Measurements from ENCODE around the gene NKAIN4.

DNA sequence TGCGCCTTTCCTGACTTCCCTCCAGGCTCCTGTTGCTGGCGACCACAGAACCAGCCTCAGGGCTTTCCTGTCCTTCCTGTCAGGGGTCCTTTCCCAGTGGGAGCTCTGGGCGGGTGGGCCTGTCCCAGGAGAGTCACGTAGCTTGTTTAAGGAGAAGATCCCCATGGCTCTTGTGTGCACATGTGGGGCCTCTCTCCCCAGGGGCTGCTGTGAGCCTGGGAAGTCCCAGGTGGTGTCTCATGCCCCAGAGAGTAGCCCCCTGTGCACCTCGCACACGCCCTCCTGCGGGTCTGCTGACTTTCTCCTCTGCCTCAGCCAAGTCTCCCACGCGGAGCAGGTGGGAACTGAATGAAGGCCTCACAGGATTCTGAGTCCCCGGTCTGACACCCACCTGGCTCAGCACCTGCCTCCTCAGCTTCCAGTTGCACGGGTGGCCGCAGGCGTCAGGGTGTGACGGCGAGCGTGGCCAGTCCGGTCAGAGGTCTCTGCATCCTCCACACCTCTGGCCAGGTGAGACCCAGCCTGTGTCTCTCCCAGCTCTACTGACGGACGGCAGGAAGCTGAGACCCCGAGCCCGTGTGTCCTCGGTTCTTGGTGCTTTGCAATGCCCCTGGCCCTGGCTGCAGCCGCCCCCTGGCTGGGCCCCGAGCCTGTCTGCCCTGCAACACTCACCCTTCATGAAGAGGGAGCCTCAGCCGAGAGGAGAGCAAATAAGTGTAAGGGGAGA, 5.6 kb upstream of the NKAIN4 start:
- TF ChIP-seq, protein P1, sequence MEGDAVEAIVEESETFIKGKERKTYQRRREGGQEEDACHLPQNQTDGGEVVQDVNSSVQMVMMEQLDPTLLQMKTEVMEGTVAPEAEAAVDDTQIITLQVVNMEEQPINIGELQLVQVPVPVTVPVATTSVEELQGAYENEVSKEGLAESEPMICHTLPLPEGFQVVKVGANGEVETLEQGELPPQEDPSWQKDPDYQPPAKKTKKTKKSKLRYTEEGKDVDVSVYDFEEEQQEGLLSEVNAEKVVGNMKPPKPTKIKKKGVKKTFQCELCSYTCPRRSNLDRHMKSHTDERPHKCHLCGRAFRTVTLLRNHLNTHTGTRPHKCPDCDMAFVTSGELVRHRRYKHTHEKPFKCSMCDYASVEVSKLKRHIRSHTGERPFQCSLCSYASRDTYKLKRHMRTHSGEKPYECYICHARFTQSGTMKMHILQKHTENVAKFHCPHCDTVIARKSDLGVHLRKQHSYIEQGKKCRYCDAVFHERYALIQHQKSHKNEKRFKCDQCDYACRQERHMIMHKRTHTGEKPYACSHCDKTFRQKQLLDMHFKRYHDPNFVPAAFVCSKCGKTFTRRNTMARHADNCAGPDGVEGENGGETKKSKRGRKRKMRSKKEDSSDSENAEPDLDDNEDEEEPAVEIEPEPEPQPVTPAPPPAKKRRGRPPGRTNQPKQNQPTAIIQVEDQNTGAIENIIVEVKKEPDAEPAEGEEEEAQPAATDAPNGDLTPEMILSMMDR (IDR thresholded peaks at IDR 0.05), result no peak
- no peak for TF ChIP-seq EZH2 (IDR thresholded peaks at IDR 0.05; ENCODE audit: borderline replicate concordance, insufficient read depth, low read depth, low read length, poor library complexity, severe bottlenecking)
